ENCODE data around the gene KANTR. TPM values are rescaled to one million over a fixed set of nuclear protein-coding genes. Genes with fewer than 3 reads are reported as not detected.
"Not testable (repeated sequence)": the region's sequence is repeated elsewhere in the genome, so short reads cannot be mapped to it uniquely, and the experiment has no call there.

Gene KANTR
- total RNA-seq, 4 donors from 2014 or later: 8.6 to 42.1 (median 33.1) TPM

GRCh38 chrX:53160297-53160983, 66.5 kb downstream of the KANTR start:
- TF ChIP-seq POLR2A (IDR thresholded peaks at IDR 0.05) (no peak), CTCF (IDR thresholded peaks at IDR 0.05) (no peak)
- no peak for DNase-seq
- Histone ChIP-seq H3K27ac (no peak overlapping the region), H3K36me3 (no peaks in the 10 kb centered on the region), H3K4me3 (no peak overlapping the region), H3K4me1 (no peaks in the 10 kb centered on the region), H3K9me3 (no peaks in the 10 kb centered on the region), H3K27me3 (no peaks in the 10 kb centered on the region)

DNA sequence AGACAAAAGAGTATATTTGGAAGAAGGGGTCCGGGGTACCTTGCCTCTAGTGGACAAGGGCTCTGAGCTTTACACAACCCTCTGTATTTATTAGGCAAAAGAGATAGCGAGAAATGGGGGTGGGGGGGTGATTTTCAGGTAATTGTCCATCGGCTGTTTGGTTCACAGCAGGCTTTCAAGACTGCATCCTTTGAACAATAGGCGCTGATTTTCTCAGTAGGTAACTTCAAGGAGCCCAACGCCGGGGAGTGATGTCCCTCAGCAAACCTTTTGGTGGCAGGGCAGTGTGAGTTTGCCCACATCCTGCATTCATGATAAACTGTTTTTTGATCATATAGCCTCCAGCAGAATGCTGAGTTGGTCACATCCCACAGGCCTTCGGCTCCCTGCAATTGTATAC, 69.5 kb downstream of the KANTR start:
- Histone ChIP-seq H3K27me3 (no peaks in the 10 kb centered on the region), H3K4me1 (no peaks in the 10 kb centered on the region), H3K36me3 (no peaks in the 10 kb centered on the region), H3K27ac (no peak overlapping the region), H3K4me3 (no peak overlapping the region), H3K9me3 (no peaks in the 10 kb centered on the region)
- TF ChIP-seq POLR2A (IDR thresholded peaks at IDR 0.05) (no peak), CTCF (IDR thresholded peaks at IDR 0.05) (no peak)
- DNase-seq: no peak

DNA sequence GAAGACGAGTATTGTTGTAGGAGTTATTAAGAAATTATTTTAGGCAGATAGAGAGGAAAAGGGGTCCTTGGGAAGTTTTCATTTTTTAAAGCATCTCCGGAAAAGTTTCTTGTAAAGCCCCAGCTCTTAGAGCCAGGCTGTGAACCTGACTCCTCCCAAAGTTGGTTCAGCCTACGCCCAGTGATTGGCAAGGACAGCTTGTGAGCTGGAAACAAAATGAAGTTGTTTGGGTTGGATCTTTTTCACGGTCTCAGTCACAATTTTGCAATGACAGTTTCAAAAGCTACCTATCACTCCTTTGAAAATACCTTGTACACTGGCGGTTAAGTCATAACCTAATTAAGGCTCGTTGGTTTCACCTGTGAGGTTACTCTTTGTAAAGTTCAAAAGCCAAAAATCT, 70.6 kb downstream of the KANTR start:
- not testable (repeated sequence) for H3K27ac ChIP-seq, H3K4me3 ChIP-seq, H3K27me3 ChIP-seq, H3K4me1 ChIP-seq, DNase-seq, H3K36me3 ChIP-seq, H3K9me3 ChIP-seq

GRCh38 chrX:53166103-53166502, 72.2 kb downstream of the KANTR start:
- TF ChIP-seq CTCF (IDR thresholded peaks at IDR 0.05) (no peak), POLR2A (IDR thresholded peaks at IDR 0.05) (no peak)
- Histone ChIP-seq H3K4me3 (no peak overlapping the region), H3K27me3 (no peaks in the 10 kb centered on the region), H3K27ac (no peak overlapping the region), H3K9me3 (no peaks in the 10 kb centered on the region), H3K4me1 (no peaks in the 10 kb centered on the region), H3K36me3 (no peaks in the 10 kb centered on the region)
- DNase-seq: no peak

DNA sequence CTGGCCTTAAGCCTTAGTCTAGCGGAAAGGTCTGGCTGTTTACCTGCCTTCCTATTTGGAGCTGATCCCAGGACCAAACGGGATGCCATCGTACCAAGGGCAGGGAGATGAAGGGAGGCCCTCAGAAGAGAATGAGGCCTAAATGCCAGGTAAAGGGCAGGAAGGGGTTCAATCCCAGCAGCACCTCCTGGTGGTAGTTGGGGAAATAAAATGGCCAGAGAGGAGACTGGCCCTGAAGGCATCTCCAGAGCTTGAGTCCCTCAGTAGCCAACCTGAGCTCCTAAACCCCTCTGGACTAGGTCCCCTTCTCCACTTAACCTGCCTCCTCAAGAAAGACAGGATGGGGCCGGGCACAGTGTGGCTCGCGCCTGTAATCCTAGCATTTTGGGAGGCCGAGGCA, 77.4 kb downstream of the KANTR start:
- Histone ChIP-seq H3K36me3 (no peaks in the 10 kb centered on the region), H3K9me3 (no peaks in the 10 kb centered on the region), H3K27me3 (no peaks in the 10 kb centered on the region), H3K4me3 (no peak overlapping the region), H3K27ac (no peak overlapping the region), H3K4me1 (no peaks in the 10 kb centered on the region)
- no peak for TF ChIP-seq POLR2A (IDR thresholded peaks at IDR 0.05)
- TF ChIP-seq CTCF (IDR thresholded peaks at IDR 0.05): no peak
- DNase-seq: no peak

Small RNA genes lying within 50 kb of the gene (small RNA-seq; reads per million reads assigned to genes)
- gene AL139396.1 (0 reads per million in 2 donors), gene AL591212.2 (0 reads per million in 2 donors)

Other genes starting within 250 kb of the KANTR start
- not detected for gene XAGE3, start 226.1 kb upstream of the KANTR start, total RNA-seq
- gene FAM156B, start 196.8 kb upstream of the KANTR start, total RNA-seq: 100 to 1,000 TPM in 1 of 4 donors, 10 to 100 TPM in 3; 26.6 to 102 (median 64.4) TPM
- 10 to 100 TPM; 18.3 to 50.3 (median 29.6) TPM for gene FAM156A, start 135.6 kb upstream of the KANTR start, total RNA-seq
- under 1 TPM in 2 of 4 donors, not detected in 2; 0.57 to 0.67 TPM for gene GPR173, start 45.4 kb upstream of the KANTR start, total RNA-seq
- gene TSPYL2, start 11.8 kb upstream of the KANTR start, total RNA-seq: 100 to 1,000 TPM in 1 of 4 donors, 10 to 100 TPM in 3; 14.4 to 241 (median 37.1) TPM
- 100 to 1,000 TPM in 3 of 4 donors, 10 to 100 TPM in 1; 77.4 to 176 (median 137) TPM for gene KDM5C, start 131.1 kb downstream of the KANTR start, total RNA-seq
- gene IQSEC2, start 187.4 kb downstream of the KANTR start, total RNA-seq: 10 to 100 TPM; 20.6 to 77.9 (median 48.3) TPM